ENCODE measurements around the gene SON.
"Not testable (repeated sequence)": the region's sequence is repeated elsewhere in the genome, so short reads cannot be mapped to it uniquely, and the experiment has no call there.

The SON gene

GRCh38 chr21:33542640-33543504 is at the start of gene SON:
Gene SON (plus strand): TSS chr21:33543038. CDS start chr21:33543093, 55 bp downstream.
- DNase-seq = peak; percentile 96

- DNase-seq = no peak
Measured at GRCh38 chr21:33493756-33494155, 49.1 kb upstream of the SON start.

GRCh38 chr21:33495743-33496142 is 47.1 kb upstream of the SON start:
- DNase-seq = no peak

GRCh38 chr21:33496345-33496744 is 46.5 kb upstream of the SON start:
- DNase-seq = no peak

- DNase-seq = no peak
Measured at GRCh38 chr21:33505833-33506232, 37.0 kb upstream of the SON start.

- DNase-seq = not testable (repeated sequence)
Measured at GRCh38 chr21:33507003-33507402, 35.8 kb upstream of the SON start.

DNA sequence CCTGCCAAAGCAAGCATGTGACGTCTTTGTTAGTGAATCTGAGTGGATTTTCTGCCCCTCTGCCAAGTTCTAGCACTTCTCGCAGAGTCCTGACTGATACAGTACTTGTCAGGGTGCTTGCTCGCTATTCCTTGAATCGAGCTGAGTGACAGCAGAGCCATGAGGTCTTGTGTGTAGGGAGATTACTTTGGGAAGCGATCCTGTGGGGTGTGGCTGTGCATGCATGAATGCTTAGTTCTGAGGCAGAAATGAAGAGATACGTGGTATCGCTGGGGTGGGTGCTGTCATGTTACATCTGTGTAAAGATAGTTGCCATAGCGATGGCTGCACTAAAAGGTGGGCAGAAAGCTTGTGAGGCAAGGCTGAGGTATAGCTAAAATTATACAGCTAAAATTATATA is 32.0 kb upstream of the SON start:
- DNase-seq = no peak

GRCh38 chr21:33511639-33512038 is 31.2 kb upstream of the SON start:
- no peak for DNase-seq

DNA sequence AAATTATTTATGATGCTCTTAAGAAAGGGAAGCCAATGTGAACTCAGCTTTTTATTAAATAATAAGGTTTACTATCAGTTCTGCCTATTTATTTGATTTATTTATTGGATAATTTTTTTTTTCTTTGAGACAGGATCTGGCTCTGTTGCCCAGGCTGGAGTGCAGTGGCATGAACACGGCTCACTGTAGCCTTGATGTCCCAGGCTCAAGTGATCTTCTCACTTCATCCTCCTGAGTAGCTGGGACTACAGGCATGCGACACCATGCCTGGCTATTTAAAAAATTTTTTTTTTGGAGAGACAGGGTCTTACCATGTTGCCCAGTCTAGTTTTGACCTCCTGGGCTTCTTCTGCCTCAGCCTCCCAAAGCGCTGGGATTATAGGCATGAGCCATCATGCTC is 30.4 kb upstream of the SON start:
- no peak for DNase-seq

DNA sequence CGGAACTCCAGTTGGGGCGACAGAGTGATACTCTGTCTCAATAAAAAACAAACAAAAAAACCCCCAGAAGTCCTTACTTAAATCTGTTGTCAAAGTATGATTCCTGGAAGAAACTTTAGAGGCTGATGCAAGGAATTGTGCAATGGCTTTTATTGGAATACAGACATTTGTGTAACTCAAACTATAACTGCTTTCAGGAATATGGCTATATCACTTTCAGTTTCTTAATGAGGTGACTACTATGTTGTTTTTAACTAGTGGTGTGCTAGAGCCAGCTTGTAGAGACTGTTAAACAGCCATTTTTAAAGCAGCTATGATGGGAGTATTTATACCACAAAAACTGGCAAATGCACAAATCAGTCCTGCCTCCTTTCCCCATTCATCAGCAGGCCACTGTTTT is 28.6 kb upstream of the SON start:
- DNase-seq = no peak

DNA sequence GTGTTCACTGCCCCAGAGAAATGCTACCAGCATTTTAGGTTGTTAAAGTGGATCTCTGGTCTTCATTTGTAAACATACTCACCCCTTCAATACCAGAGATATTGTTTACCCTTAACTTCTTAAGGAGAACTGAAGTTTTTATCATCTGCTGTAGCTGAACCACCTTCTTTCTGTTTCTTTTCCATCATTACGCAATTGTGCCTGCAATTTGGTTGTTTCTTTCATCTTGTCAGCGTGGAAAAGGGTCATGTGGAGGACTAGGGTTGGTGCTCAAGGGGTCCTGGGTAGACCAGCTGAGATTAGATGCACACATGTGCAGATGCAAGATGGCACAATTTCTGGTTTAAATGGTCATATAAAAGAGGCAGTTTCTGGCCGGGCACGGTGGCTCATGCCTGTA is 23.9 kb upstream of the SON start:
- no peak for DNase-seq

DNA sequence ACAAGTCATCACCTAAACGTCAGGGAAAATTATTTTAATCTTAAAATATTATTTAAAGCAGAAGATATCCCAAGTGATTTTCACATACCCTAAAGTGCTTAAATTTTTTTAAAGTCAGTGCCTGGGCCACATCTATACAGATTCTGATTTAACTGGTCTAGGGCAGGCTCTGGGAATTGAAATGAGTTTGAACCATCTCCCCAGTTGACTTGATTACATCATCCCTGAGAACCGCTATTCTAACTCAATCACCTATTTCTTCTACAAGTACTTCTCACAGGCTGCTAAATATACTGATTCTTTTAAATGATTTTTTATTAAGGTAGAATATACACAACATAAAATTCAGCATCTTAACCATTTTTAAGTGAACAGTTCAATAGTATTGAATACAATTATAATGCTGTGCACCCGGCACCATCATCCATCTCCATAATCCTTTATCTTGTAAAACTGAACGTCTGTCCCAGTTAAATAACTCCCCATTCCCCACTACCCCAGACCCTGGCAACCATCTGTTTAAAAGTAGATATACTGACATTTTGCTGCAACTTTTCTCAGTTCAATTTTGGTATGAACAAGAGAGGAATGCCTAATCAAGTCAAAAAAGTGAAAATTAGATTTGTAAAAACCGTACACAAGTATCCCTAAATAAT is 20.4 kb upstream of the SON start:
- DNase-seq = no peak

DNA sequence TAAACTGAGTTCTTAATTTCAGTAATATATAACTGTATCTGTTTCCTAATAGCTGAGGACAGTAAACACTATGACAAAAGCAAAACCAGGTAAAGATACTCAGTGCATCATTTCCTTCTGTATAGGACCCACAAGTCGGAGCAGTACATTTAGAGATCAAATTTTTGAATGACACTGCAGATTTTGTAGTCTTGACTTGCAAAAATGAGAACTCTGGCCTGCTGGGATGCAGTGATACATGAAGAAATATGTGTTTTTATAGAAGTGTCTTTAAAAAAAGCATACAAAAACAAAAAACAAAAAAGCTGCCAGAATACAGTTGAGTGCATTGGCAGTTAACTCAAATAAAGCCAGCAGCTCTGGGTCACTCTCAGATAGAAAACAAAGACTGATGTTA is 19.9 kb upstream of the SON start:
- DNase-seq = no peak

- no peak for DNase-seq
Measured at GRCh38 chr21:33531007-33531406, 11.8 kb upstream of the SON start.

DNA sequence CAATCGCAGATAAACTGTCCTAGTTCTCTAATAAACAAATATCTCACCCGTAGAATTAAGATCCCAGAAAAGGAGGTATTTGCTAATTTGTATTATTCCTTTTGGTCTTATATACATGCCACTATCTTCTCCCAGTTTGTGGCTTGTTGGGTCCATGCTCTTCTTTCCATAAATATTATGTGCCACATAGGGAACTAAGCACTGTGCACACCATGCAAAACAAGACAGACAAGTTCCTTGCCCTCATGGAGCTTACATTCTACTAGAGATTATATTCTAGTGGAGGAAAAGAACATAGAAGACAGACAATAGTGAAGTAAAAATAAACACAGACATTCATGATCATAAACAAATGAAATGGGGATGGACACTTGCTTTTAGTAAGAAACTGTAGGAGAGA is 5.6 kb upstream of the SON start:
- DNase-seq = no peak

GRCh38 chr21:33539616-33540015 is 3.2 kb upstream of the SON start:
- no peak for DNase-seq

GRCh38 chr21:33540711-33541104 is 2.1 kb upstream of the SON start:
- DNase-seq = no peak

- DNase-seq = peak in 1 of 2 donors; percentile 28
Measured at GRCh38 chr21:33541105-33541711, 1.6 kb upstream of the SON start.

- peak; percentile 87 to 89 for DNase-seq
Measured at GRCh38 chr21:33541756-33542639, 840 bp upstream of the SON start, which contains the start of gene GART. Gene GART (minus strand): TSS chr21:33542117. CDS start chr21:33539315, 2,802 bp downstream.

- DNase-seq = peak; percentile 79 to 83
Measured at GRCh38 chr21:33543505-33544129, 779 bp downstream of the SON start.

- no peak for DNase-seq
Measured at GRCh38 chr21:33544451-33545195, 1.8 kb downstream of the SON start.

- no peak for DNase-seq
Measured at GRCh38 chr21:33546086-33546485, 3.2 kb downstream of the SON start.
